LoVo (cell line): ENCODE data around the gene TBC1D22A.
"Not testable (repeated sequence)": the region's sequence is repeated elsewhere in the genome, so short reads cannot be mapped to it uniquely, and the experiment has no call there.

Experiments
- DNase-seq: peaks from one replicate; pipeline ENCODE4 v3.0.0-alpha.2; 2016; ENCODE audit warnings: low spot score

The TBC1D22A gene, protein sequence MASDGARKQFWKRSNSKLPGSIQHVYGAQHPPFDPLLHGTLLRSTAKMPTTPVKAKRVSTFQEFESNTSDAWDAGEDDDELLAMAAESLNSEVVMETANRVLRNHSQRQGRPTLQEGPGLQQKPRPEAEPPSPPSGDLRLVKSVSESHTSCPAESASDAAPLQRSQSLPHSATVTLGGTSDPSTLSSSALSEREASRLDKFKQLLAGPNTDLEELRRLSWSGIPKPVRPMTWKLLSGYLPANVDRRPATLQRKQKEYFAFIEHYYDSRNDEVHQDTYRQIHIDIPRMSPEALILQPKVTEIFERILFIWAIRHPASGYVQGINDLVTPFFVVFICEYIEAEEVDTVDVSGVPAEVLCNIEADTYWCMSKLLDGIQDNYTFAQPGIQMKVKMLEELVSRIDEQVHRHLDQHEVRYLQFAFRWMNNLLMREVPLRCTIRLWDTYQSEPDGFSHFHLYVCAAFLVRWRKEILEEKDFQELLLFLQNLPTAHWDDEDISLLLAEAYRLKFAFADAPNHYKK

GRCh38 chr22:46762238-46763050 is at the start of gene TBC1D22A:
Gene TBC1D22A, plus strand, starts transcription at chr22:46762650. Its CDS starts 137 bp downstream, at chr22:46762787.
- peak; percentile 92 for DNase-seq

- DNase-seq = no peak
Observed at GRCh38 chr22:46714550-46714949, 47.9 kb upstream of the TBC1D22A start.

- DNase-seq = no peak
Observed at GRCh38 chr22:46719921-46720320, 42.5 kb upstream of the TBC1D22A start.

DNA sequence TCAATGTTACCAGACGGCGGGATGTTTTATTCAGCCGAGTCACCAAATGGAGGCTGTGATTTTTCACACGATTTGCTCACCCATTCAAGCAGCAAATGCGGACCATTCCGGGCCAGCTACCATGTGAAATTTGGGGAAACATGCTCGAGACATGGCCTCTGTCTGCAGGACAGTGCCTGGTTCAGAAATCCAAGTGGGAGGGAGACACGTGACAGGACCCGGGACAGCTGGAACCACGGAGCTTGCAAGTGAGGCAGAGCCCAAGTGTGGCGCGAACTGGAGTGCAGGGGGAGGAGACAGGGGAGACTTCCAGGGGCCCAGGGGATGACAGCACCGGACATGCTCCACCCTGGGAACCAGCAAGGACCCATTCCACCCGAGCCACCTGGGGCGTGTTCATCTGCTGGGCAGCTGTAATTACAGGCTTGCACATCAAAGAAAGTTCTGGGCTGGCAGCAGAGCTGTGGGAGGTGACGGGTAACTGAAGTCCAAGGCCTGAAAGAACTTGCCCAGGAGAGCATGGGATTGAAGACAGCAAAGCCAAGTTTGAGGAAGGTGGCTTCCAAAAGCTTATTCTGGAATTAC is 40.9 kb upstream of the TBC1D22A start:
- DNase-seq = no peak

DNA sequence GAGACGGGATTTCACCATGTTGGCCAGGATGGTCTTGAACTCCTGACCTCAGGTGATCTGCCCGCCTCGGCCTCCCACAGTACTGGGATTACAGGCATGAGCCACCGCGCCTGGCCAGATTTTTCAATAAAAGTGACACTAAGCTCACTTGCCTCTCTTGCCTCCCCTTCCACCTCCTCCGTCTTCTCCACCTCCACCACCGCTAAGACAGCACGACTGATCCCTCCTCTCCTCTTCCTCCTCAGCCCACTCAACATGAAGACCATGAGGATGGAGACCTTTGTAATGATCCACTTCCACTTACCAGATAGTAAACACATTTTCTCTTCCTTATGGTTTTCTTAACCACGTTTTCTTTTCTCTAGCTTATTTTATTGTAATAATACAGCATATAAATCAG is 38.6 kb upstream of the TBC1D22A start:
- DNase-seq = no peak

GRCh38 chr22:46725096-46725495 is 37.4 kb upstream of the TBC1D22A start:
- DNase-seq = no peak

DNA sequence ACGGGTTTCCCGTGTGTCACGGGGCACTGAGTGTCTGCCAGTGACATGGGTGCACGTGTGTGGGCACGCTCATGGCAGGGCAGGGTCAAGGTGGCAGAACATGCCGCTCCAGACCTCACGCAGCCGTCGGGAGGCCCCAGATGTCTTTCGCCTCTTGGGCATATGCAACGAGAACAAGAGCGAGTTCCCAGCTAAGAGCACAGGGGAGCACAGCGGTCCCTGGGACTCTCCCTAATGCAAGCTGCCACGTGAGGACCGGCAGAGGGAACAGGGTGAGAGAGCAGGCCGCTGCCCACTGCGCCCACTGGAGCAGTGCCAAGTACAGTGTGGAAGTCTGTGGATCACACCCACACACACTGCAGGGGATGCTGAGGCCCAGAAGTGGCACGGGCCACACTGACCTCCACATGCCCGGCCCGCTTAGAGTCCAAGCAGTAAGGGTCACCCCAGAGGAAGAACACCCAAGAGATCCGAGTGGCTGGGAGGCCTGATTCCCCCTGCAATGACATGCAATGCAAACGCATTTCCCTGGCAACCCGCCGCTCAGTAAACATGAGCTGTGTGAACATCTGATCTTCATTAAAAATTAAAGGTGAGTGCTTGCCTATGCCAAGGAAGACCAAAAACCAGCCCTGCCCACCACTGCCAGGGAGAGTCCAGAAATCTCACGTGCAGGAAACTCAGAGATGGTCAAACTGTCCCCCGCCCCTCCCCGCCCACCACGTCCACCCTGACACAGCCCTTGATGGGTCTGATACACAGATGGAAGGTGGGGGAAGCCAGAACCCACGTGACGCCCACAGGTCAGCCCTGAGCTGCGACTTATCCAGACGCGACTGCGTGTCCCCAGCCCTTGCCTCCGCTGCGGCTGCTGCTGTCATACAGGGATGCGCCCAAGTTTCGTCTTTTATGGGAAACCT is 36.1 kb upstream of the TBC1D22A start:
- no peak for DNase-seq

- no peak for DNase-seq
Observed at GRCh38 chr22:46726986-46727317, 35.5 kb upstream of the TBC1D22A start.

GRCh38 chr22:46727813-46728364 is 34.6 kb upstream of the TBC1D22A start:
- DNase-seq = no peak

GRCh38 chr22:46728470-46728869 is 34.0 kb upstream of the TBC1D22A start:
- no peak for DNase-seq

- DNase-seq = no peak
Observed at GRCh38 chr22:46730568-46731245, 31.7 kb upstream of the TBC1D22A start.

GRCh38 chr22:46731246-46732040 is 31.0 kb upstream of the TBC1D22A start:
- no peak for DNase-seq

- DNase-seq = no peak
Observed at GRCh38 chr22:46732041-46732379, 30.4 kb upstream of the TBC1D22A start.

DNA sequence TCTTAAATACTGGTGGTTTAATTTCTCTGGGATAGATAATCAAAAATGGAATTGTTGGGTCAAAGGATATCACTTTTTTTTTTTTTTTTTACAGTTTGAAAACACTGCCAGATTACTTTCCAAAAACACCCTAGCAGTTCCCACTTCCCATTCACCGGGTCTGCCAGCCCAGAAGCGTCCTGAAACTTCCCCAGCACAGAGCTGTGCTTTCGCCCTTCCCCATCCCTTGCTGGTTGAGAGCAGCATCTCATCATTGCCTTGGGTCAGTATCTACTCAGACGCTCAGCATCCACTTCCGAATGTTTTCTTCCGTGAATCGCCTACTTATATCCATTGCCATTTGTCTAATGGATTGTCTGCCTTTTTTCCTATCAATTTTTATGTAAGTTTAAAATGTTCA is 29.9 kb upstream of the TBC1D22A start:
- DNase-seq = no peak

- not testable (repeated sequence) for DNase-seq
Observed at GRCh38 chr22:46734213-46734722, 28.2 kb upstream of the TBC1D22A start.

DNA sequence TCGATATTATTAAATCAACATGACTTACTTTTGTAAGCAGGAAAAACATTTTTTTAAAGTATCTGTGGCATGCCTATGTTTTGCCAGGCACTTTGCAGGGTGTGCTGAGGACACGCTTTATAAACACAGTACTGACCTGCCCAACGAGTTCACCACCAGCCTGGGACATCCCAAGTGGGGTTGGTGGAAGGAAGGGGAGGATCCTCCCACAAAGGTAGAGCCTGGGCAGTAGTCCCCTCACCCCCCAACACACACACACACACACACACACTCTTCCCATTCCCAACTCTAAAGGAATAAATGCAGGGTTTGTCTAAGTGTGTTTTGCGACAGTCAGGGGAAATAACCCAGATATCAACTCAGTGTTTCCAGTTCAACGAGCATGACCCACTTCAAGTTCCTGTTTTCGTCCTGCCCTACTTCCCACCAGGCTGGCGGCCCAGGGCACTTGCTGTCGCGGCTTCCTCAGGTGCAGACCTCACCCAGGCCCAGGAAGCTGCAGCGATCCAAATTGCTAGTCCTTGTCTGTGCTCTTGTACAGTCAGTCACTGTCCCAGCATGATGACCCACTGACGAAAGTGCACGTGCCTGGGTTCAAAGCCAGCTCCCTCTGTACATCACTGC is 27.5 kb upstream of the TBC1D22A start:
- DNase-seq = no peak

DNA sequence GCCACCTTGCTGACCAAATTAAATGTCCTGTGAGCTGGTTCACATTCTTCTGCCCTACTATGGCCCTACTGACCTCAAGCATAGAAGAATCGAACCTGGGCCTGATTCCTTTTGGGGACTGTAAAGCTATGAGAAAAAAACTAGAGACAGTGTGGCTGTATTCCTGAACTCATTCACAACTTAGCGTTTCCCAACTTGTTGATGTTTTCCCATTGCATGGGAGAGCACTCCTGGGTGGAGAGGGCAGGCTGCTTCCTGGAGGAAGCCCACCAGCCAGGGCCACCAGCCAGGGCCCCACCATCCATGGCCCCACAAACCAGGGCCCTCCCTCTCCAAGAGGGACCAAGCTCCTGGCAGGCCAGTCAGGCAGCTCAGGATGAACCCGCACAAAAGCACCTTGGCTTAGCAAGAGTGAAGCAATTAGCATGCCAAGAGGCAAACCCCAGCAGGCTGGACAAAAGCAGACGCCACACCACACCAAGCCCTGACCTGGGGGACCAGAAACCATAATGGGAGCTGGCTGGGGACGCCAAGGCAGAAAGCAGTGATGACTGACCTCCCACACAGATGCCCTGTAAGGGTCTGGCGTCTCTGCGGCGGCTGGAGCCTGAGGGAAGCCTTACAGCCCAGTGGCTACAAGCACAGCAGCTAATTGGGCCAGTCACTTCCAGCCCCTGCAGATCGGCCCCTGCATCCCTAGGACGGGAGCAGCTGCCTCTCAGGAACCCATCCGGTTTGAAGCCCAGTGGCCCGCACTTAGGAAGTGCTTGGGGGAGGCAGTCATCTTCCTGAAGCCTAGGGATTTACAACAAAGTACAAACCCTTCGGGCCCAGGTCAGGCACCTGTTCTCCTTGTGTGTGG is 26.5 kb upstream of the TBC1D22A start:
- no peak for DNase-seq

- DNase-seq = no peak
Observed at GRCh38 chr22:46736705-46737104, 25.7 kb upstream of the TBC1D22A start.
